Breast epithelium (tissue), 3 donors: Measurements from ENCODE around the gene PRIM2.
"Not testable (repeated sequence)": the region's sequence is repeated elsewhere in the genome, so short reads cannot be mapped to it uniquely, and the experiment has no call there.

Source experiments
- POLR2A ChIP-seq: fragments of 450-650 bp; IDR thresholded peaks from one replicate; pipeline ENCODE4 v1.6.1; 2016; ENCODE audit warnings: antibody characterized with exemption, mild to moderate bottlenecking, moderate library complexity
- TF ChIP-seq, protein P1 (sequence below), 3 donors: fragments of 450-650 bp; IDR thresholded peaks; one replicate each; pipeline ENCODE4 v1.5.1; 2016 to 2017; ENCODE audit warnings: antibody characterized with exemption in 3 of 3, mild to moderate bottlenecking in 3 of 3, moderate library complexity in 3 of 3

DNA sequence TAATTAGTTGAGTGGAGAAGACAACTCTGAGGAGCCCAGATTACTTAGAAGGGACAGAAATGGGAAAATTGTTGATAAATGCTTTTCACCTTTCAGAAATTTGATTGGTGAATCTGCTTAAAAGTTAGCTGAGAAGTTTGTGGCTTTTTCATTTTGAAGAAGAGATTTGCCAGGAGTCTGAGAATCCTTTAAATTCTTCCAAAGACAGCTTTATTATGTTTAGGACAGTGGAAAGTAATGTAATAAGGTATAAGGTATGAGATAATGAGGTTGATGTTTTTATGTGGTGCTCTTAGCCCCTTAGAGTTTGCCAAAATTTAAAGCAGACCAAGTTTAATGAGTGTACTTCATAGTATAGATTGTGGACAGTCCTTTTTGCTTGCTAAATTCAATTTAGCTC, 42.3 kb downstream of the PRIM2 start:
- TF ChIP-seq, protein P1, sequence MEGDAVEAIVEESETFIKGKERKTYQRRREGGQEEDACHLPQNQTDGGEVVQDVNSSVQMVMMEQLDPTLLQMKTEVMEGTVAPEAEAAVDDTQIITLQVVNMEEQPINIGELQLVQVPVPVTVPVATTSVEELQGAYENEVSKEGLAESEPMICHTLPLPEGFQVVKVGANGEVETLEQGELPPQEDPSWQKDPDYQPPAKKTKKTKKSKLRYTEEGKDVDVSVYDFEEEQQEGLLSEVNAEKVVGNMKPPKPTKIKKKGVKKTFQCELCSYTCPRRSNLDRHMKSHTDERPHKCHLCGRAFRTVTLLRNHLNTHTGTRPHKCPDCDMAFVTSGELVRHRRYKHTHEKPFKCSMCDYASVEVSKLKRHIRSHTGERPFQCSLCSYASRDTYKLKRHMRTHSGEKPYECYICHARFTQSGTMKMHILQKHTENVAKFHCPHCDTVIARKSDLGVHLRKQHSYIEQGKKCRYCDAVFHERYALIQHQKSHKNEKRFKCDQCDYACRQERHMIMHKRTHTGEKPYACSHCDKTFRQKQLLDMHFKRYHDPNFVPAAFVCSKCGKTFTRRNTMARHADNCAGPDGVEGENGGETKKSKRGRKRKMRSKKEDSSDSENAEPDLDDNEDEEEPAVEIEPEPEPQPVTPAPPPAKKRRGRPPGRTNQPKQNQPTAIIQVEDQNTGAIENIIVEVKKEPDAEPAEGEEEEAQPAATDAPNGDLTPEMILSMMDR (IDR thresholded peaks at IDR 0.05): not testable (repeated sequence)
- not testable (repeated sequence) for TF ChIP-seq POLR2A
